Occipital lobe (tissue), 2 donors: Measurements from ENCODE around the gene TRMT1. TPM values are rescaled to one million over a fixed set of nuclear protein-coding genes. Genes with fewer than 3 reads are reported as not detected.
A peak's percentile ranks its signal among the peaks of the same experiment; 100 is the strongest.

Experiments used
- DNase-seq: peaks from one replicate; lab custom pipeline; 2025; lab: John Stamatoyannopoulos, UW
- total RNA-seq: library from RNA; depleted of rRNA; stranded (reverse); fragments of >200 nt; gene quantifications from one replicate; pipeline ENCODE4 v1.2.3, GENCODE V29; 2014

Gene TRMT1
- total RNA-seq, 1 donor from 2014 or later = 27.1 TPM

- peak; percentile 85 for DNase-seq
Measured at GRCh38 chr19:13072188-13072908, 44.2 kb downstream of the TRMT1 start.

DNA sequence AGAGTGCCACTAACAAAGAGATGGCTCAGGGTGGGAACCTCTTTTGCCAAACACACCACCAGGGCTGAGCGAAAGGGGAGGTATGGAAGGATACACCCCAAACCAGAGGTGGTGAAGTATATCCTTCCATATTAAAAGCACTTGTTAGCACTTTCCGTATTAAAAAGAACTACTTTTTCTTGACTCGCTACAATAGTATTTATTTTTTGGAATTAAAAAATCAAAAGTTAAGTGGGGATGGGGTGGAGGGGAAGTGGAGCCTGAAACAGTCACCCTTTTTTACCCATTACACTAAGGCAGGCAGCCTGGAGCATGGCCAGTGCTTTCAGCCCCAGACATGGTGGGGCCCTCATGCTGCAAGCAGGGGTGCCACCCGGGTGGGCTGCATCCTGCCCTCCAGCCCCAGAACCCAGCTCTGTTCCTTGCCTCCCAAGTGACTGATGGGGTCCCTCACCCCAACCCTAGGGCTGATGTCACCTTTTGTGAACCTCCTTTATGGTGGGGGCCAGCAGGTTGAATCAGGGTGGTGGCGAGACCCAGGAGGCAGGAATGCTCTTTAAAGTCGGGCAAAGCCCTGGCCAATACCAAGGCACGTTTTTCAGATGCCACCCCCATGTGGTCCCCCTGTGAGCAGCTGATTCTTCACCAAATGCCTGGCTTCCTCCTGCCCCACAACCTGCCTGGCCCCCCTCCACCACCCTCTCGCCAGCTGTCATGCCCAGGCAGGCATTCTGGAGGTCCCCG lies 44.9 kb downstream of the TRMT1 start:
- DNase-seq = no peak

DNA sequence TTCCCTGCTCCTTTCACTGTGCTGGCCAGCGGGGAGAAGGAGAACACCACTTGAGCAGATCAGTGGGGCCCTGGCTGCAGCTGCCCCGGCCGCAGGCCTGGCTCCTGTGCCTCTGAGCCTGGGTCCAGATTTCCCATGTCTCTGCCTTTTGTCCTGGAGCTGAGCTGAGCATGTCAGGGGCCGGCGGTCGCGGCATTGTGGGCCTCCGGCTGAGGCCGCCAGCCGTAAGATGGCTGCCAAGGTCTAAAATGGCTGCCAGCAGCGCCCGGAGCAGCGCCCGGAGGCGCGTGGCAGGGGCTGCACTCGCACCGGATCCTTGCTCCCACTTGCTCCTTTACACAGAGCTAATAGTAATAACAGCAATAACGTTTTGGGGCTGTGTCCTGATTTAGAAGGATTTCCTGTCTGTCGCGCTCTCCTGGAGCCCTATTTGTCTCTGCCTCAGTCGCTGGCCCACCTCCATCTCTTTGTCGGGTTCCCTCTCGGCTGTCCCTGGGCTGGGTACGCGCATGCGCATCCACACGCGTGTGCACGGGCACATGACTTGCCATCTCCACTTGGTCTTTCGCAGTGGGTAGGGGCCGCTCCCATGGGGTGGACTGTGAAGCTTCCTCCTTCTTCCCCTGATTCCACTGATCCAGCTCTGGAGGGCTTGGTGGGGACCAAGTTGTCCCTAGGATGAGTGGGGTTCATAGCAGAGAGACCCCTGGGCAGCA lies 46.0 kb downstream of the TRMT1 start:
- peak; percentile 46 for DNase-seq

DNA sequence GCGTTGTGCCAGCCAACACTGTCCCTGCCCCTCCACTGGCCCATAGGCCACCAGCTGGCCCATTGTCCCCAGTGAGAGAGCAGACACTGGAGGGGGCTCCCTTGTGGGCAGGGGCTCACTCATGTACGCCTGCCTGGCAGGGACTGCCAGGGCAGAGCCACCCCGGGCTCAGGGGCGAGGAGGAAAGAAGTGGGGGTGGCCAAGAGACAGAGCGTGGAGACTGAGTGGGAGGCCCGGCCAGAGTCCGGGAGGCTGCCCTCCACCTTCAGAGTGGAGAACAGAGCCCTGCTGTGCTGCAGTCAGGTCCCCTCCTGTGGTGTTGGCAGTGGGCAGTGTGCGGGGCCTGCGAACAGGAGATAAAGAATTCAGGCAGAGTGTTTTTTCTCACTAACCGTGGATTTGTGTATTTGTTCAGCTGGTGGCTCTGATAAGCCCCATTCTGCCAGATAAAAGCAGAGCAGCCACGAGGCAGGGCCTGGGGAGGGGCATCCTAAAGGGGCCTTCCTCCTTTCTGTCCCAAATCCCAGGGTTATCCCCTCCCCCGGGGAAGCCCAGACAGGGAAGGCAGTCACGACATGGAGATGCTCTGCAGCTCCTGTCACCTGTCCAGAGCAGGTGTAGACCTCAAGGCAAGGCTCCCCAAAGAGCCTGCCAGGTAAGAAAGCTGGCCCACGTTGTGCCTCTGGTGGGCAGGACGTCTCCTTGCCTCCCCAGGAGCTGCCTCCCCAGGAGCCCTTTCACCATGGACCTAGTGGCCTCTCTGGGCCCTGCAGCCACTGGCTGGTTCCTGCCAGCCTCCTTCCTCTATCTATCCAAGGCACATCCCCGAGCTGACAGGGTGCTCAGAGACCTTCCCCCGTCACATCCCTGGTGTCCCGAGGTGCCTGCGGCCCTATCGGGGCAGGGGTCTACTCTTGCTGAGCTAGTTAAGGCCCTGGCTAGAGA lies 46.9 kb downstream of the TRMT1 start:
- DNase-seq = no peak

- no peak for DNase-seq
Measured at GRCh38 chr19:13068085-13068846, 48.3 kb downstream of the TRMT1 start.

DNA sequence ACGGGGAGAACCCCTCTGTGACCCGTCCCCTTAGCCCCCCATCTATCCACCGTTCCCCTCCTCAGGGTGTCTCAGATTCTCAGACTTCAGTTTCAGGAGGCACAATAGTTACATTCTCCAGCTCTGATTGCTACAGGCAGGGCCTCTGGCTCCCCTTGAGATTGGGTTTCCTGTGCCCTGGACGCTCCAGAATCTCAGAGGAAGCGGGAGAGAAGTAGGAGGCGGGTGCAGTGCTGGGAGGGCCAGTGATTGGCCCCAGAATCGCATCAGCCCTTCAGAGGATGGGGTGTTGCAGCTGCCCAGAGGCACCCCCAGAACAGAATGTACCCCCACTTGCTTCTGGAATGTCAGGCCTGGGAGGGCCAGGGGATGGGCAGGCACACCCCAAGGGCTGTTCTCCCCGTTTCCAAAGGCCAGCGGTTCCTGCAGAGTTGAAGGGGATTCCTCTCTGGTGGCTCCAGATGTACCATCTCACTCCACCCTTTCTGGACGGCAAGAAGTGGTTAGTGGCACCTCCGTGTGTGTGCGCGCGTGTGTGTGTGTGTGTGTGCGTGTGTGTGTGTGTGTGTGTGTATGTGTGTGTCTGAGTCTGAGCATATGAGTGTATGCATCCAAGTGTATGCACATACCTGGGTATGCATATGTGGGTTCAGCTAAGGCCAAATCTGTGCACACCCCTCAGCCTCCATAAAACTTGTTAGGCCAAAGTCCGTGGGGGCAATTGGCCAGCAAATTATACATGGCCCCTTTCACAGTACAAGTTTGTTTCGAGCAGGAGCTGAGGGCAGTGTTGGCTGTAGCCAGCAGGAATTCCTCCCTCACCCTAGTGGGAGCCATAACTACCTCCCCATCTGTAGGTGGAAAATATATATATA lies 49.4 kb downstream of the TRMT1 start:
- DNase-seq = no peak

GRCh38 chr19:13066226-13066625 lies 50.3 kb downstream of the TRMT1 start:
- DNase-seq = no peak

DNA sequence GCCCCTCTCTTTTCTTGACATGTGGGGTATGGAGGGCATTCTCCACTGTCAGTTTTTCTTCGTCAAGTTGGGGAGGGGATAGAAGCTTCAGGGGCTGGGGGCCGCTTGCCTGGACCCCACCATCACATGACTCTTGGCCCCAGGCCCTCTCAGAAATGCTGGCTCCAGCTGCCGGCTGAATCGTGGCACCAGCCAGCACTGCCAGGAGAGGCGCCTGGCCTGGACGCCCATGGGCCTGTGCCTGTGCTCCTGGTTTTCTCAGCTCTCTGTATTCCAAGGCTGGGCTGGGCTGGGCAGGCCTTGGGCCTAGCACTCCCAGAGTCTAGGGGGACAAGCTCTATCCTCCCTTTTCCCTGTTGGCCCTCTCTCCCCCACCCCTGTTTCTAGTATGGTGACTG lies 52.4 kb downstream of the TRMT1 start:
- no peak for DNase-seq

DNA sequence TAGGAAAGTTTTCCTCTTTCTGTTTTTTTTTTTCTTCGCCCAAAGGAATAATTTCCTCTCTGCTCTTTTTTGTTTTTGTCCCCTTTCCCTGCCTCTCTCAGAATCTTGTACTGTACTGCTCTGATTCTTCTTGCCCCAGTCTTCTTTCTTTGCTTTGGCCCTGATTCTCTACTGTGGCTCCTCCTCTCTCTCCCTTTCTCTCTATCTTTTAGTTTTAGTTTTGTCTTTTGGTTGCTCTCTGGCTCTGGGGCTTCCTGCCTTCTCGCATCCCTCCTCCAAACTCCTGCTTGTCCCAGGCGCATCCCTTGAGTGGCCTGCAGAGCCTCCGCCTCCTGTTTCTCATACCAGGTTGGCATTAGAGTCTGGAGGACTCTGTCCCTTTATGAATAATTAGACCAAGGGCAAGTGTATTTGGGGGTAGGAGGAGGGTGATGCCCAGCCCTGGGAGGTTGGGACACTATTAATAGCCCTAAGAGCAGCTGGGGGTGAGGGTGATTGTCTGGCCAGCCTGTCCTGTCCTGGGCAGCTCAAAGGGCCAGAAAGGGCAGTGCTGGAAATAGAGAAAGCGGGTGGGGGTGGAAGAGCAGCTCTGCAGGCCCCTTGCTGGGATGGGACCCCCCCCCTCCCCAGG lies 53.0 kb downstream of the TRMT1 start:
- no peak for DNase-seq

DNA sequence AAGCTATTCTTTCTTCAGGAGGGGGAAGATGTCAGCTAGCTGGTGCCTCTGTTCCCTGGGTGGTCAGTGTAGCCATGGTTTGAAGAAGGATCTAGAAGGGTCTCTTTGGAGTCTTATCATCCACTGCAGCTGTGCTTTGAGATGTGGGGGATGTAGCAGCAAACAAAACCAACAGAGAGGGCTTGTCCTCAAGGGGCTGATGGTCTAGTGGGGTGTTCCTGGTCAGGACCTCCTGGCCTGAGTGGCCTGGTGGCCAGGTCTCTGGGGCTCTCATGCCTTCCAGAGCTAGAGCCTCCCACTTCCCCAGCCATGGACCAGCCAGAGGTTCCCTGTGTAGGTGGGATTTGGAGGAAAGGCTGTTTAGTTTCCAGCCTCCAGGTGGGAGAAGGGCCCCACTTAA lies 54.2 kb downstream of the TRMT1 start:
- no peak for DNase-seq

DNA sequence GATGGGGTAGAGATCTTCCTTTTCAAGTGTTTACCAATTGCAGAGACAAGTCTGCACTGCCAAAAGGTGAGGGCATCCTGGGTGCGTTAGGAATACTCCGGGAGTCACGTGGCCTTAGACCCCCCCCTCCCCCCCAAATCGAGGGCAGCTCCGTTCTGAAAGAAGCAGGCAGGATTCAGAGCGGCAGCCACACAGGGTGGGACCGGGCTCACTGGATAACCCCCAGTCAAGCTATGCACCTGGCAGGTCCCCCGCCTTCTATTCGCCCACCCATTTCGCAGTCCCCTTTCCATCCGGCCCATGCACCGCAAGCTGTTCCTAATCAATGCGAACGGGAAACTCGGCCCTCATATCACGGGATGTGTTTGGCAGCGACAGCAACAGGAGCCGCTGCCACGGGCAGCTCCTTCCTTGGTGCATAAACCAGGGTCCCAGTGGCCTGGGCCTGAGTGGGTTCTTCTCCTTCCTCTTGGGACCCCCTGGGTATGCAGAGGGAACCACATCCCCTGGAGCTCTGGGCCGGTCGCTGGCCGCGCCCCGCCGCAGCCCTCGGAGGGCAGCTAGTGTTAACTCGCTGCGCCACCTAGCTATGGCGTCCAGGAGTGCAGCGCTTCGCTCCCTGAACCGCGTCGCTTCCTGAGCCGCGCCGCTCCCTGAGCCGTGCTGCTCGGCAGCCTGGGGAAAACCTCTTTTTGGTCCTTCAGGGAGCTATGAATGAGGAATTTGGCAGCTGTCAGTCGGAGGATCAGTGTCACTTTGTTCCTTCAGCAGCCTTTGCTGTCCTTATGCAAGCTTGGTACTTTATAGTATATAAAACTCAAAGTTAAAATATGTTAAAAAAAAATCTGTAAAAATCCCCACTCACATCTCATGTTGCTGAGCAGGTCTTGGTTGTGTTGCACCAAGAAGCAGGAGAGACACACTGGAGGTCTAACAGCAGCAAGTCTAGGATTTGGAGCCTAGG lies 55.3 kb downstream of the TRMT1 start:
- peak; percentile 77 for DNase-seq

- DNase-seq = peak; percentile 38
Measured at GRCh38 chr19:13060233-13060963, 56.1 kb downstream of the TRMT1 start.

GRCh38 chr19:13058951-13059660 lies 57.4 kb downstream of the TRMT1 start:
- DNase-seq = no peak

- no peak for DNase-seq
Measured at GRCh38 chr19:13057744-13058143, 58.8 kb downstream of the TRMT1 start.

DNA sequence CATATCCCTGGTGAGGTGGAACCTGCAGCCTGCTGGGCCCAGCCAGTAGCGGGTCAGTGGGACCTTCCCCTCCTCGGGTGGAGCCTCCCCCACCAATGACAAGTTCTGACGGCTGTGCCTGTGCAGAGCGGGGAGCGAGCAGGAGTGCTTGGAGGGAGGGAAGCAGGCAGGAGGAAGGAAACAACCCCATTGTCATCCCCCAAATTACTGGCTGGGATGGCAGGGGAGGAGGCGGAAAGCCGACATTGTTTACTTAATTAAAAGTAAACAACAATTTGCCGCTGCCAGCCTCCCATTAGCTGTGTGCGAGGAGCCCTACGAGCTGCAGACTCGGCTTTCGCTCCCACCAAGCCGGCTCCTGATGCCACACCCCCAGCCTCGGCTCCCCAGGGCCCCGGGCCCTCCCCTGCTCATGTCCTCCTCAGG lies 59.4 kb downstream of the TRMT1 start:
- no peak for DNase-seq

GRCh38 chr19:13056052-13056660 lies 60.4 kb downstream of the TRMT1 start:
- no peak for DNase-seq
